ENCODE data around the gene VAT1L. TPM values are rescaled to one million over a fixed set of nuclear protein-coding genes. Genes with fewer than 3 reads are reported as not detected.

Gene VAT1L
- total RNA-seq, 1 experiment from 2014 or later: 33.8 TPM

DNA sequence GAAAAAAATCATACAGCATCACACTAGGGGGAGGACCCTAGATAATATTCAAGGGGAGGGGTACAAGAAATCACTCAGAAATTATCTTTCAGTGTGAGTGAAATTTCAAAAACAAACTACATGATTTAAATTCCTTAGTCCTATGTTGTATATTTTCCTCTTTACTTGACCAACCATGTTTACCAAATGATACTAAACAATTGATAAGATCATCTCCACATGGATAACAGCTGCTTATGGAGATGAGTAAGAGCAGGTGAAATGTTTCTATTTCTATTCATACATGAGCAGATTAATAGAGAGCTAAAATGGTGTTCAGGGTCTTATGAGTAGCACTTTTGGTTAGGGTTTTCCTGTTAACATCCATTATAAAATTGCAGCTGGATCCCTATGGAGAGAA is 7.3 kb upstream of the VAT1L start:
- H3K27ac Mint-ChIP-seq: no peak overlapping the region
- no peak overlapping the region for H3K23ac ChIP-seq (ENCODE audit: insufficient read length, low read depth, low read length)
- no peak overlapping the region for H3K27ac ChIP-seq (ENCODE audit: insufficient read length, low read depth, low read length)
- H2BK5ac ChIP-seq (ENCODE audit: insufficient read length, low read length): no peak overlapping the region
- H3K9me3 ChIP-seq (ENCODE audit: control insufficient read depth, low read depth, low read length): no peaks in the 10 kb centered on the region
- no peak for DNase-seq
- H3K4me2 ChIP-seq (ENCODE audit: insufficient read depth, insufficient read length, low read length): no peak overlapping the region
- no peaks in the 10 kb centered on the region for H3K27me3 ChIP-seq (ENCODE audit: insufficient read depth, low read length)
- H2BK120ac ChIP-seq (ENCODE audit: low read depth, low read length, poor library complexity, severe bottlenecking): no peak overlapping the region
- TF ChIP-seq, protein P1, sequence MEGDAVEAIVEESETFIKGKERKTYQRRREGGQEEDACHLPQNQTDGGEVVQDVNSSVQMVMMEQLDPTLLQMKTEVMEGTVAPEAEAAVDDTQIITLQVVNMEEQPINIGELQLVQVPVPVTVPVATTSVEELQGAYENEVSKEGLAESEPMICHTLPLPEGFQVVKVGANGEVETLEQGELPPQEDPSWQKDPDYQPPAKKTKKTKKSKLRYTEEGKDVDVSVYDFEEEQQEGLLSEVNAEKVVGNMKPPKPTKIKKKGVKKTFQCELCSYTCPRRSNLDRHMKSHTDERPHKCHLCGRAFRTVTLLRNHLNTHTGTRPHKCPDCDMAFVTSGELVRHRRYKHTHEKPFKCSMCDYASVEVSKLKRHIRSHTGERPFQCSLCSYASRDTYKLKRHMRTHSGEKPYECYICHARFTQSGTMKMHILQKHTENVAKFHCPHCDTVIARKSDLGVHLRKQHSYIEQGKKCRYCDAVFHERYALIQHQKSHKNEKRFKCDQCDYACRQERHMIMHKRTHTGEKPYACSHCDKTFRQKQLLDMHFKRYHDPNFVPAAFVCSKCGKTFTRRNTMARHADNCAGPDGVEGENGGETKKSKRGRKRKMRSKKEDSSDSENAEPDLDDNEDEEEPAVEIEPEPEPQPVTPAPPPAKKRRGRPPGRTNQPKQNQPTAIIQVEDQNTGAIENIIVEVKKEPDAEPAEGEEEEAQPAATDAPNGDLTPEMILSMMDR (conservative IDR thresholded peaks at IDR 0.05): no peak
- H3K9ac ChIP-seq (ENCODE audit: extremely low read depth, insufficient read length, low read length): no peak overlapping the region
- H2BK15ac ChIP-seq (ENCODE audit: low read depth, low read length): no peak overlapping the region
- no peaks in the 10 kb centered on the region; the same call in 1 of the 2 replicates for H3K4me1 ChIP-seq (ENCODE audit: insufficient read depth, low read length)
- H2BK12ac ChIP-seq (ENCODE audit: insufficient read length, low read depth, low read length): no peak overlapping the region
- no peak overlapping the region for H4K91ac ChIP-seq (ENCODE audit: insufficient read length, low read depth, low read length)
- no peak overlapping the region for H3K4me3 Mint-ChIP-seq
- no peaks in the 10 kb centered on the region for H3K79me2 ChIP-seq (ENCODE audit: insufficient read depth, low read length)
- no peak overlapping the region for H2AK5ac ChIP-seq (ENCODE audit: insufficient read length, low read length)
- H3K9me3 Mint-ChIP-seq: peaks cover 0 to 6% of the 10 kb centered on the region in 2 experiments; a peak in 4 of 5 replicates
- peaks cover 6% of the 10 kb centered on the region for H3K27me3 Mint-ChIP-seq (ENCODE audit: low read depth)
- H3K23me2 ChIP-seq (ENCODE audit: insufficient read length, low read depth, low read length, poor library complexity, severe bottlenecking): no peaks in the 10 kb centered on the region
- H2AFZ ChIP-seq (ENCODE audit: low read length): no peak overlapping the region
- H3K18ac ChIP-seq (ENCODE audit: insufficient read length, low read depth, low read length): no peak overlapping the region
- H3K14ac ChIP-seq (ENCODE audit: insufficient read depth, low read length): no peak overlapping the region
- H4K8ac ChIP-seq (replicated peaks; ENCODE audit: insufficient read length, low read depth, low read length): no peak overlapping the region
- H3K4me1 Mint-ChIP-seq: peaks cover 5 to 6% of the 10 kb centered on the region in 2 experiments
- H3T11ph ChIP-seq (ENCODE audit: low read length): no peak overlapping the region
- H4K5ac ChIP-seq (ENCODE audit: insufficient read length, low read depth, low read length): no peak overlapping the region
- peaks cover 2 to 6% (median 5%) of the 10 kb centered on the region in 3 experiments; a peak in 4 of 7 replicates for H3K36me3 Mint-ChIP-seq (ENCODE audit: insufficient read depth in 1 of 3, low read depth in 3 of 3)
- H3K4ac ChIP-seq (ENCODE audit: low read depth, low read length): no peak overlapping the region
- no peaks in the 10 kb centered on the region for H4K20me1 ChIP-seq (ENCODE audit: control insufficient read depth, insufficient read depth, insufficient read length)
- no peak overlapping the region for H3K56ac ChIP-seq (ENCODE audit: insufficient read length, low read depth, low read length)
- H2BK20ac ChIP-seq (ENCODE audit: low read depth, low read length, poor library complexity, severe bottlenecking): no peak overlapping the region
- H3K79me1 ChIP-seq (ENCODE audit: insufficient read depth, low read depth, low read length, poor library complexity, severe bottlenecking): no peaks in the 10 kb centered on the region

Data from H9 (cell line).